Left ventricle myocardium inferior (tissue), 1 donor: ENCODE data around the gene SOCS3. TPM values are rescaled to one million over a fixed set of nuclear protein-coding genes. Genes with fewer than 3 reads are reported as not detected.

Experiments
- DNase-seq: peaks from one replicate; pipeline ENCODE4 v3.0.0-alpha.2; 2020
- H3K27ac ChIP-seq: fragments of 200-600 bp; replicated peaks from 2 replicates; pipeline ENCODE4 v1.8.0; 2021
- H3K27me3 ChIP-seq: fragments of 200-600 bp; 2 replicates; pipeline ENCODE4 v1.8.0; 2021; ENCODE audit warnings: low read depth
- H3K36me3 ChIP-seq: fragments of 200-600 bp; 2 replicates; pipeline ENCODE4 v1.8.0; 2021
- H3K4me1 ChIP-seq: fragments of 200-600 bp; 2 replicates; pipeline ENCODE4 v1.8.0; 2021
- H3K4me3 ChIP-seq: fragments of 200-600 bp; 2 replicates; pipeline ENCODE4 v1.8.0; 2021; ENCODE audit warnings: mild to moderate bottlenecking, moderate library complexity
- H3K9me3 ChIP-seq: fragments of 200-600 bp; replicated peaks from 2 replicates; pipeline ENCODE4 v1.8.0; 2021
- CTCF ChIP-seq: fragments of 200-600 bp; IDR thresholded peaks from 2 replicates; pipeline ENCODE4 v1.8.0; 2021; ENCODE audit warnings: antibody characterized with exemption, mild to moderate bottlenecking, borderline replicate concordance
- intact Hi-C: fragments of 100-400 bp; cut with micrococcal nuclease; formaldehyde crosslinking; loops from one replicate; pipeline ENCODE4 v1.11.0; 2022
- total RNA-seq: library from RNA; stranded (reverse); fragmentation: NEBNext Ultra II Directional; extraction: Animal tissue kit (Norgen Biotek cat#: 25700); gene quantifications from one replicate; pipeline ENCODE4 v1.2.1, GENCODE V29; 2021
- donor health status: DM: no; HTN: yes; CAD: no; lungs with severe emphysema.

The SOCS3 gene
- total RNA-seq, 1 donor from 2014 or later = 9.5 TPM

DNA sequence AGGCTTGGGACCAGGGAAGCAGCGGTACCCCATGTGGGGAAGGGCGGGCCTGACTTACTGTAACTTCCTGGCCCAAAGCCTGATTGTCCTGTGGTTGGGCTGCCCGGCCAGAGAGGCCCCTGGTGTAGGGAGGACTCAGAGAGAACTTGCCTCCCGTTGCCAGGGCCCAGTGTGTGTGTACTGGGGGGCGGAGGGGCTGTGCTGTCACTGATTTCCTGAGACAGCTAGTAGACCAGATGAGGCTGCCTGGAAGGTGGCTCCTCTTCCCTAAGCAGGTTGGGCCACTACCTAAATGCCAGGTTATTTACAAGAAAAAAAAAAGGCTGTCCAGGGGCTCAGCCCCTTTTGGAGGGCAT, 16.7 kb downstream of the SOCS3 start:
- Histone ChIP-seq H3K27me3 (no peaks in the 10 kb centered on the region), H3K27ac (peak overlapping the region; percentile 98), H3K36me3 (no peaks in the 10 kb centered on the region), H3K9me3 (no peaks in the 10 kb centered on the region), H3K4me3 (peak overlapping the region; percentile 65), H3K4me1 (peaks cover 55% of the 10 kb centered on the region)
- TF ChIP-seq CTCF = no peak
- intact Hi-C loops = no loop called here
- DNase-seq = peak; percentile 80

DNA sequence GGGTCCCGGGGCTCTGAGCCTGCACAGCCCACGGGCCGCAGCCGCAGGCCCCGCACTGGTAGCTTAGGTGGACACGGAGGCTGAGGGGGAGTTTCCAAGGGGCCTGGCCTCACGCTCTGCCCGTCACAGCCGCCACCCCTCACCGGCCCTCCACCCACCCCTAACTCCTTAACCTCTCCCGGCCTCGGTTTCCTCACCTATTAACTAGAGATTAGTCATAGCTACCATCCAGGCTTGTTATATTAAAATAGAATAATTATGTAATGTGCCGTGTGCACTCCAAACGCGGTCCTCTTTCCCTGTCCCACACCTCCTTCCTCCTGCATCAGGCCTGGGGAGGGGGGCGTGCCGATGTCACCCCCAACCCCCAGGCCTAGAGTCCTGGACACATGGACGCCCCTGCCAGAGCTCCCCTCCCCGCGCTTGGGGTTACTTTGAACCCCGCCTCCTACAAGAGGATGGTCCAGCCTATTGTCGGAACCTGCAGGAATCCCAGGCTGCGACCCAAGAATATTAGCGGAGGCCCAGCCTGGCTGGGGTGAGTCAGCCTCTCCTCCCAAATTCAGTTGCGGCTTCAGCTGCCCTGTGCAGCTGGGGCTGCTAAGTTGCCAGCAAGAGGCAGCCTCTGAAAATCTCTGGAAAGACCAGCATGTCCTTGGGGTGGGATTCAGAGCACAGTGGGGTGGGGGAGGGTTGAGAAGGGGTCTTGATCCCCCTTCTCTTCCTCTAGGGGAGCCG, 17.3 kb downstream of the SOCS3 start:
- Histone ChIP-seq H3K4me3 (peak overlapping the region; percentile 65), H3K27ac (peak overlapping the region; percentile 98), H3K4me1 (peaks cover 54% of the 10 kb centered on the region), H3K9me3 (no peaks in the 10 kb centered on the region), H3K27me3 (no peaks in the 10 kb centered on the region), H3K36me3 (no peaks in the 10 kb centered on the region)
- DNase-seq = peak; percentile 63
- no peak for TF ChIP-seq CTCF
- intact Hi-C loops = no loop called here

- no peaks in the 10 kb centered on the region for H3K36me3 ChIP-seq
- peaks cover 51% of the 10 kb centered on the region for H3K4me1 ChIP-seq
- intact Hi-C loops = no loop called here
- TF ChIP-seq CTCF = peak; percentile 20
- H3K4me3 ChIP-seq = peak overlapping the region; percentile 65
- peak overlapping the region; percentile 98 for H3K27ac ChIP-seq
- no peaks in the 10 kb centered on the region for H3K27me3 ChIP-seq
- H3K9me3 ChIP-seq = no peaks in the 10 kb centered on the region
- peak; percentile 85 for DNase-seq
Observed at GRCh38 chr17:78341559-78342448, 18.1 kb downstream of the SOCS3 start.

- H3K4me1 ChIP-seq = peaks cover 40% of the 10 kb centered on the region
- no peaks in the 10 kb centered on the region for H3K27me3 ChIP-seq
- no peaks in the 10 kb centered on the region for H3K9me3 ChIP-seq
- no peaks in the 10 kb centered on the region for H3K36me3 ChIP-seq
- TF ChIP-seq CTCF = no peak
- peak overlapping the region; percentile 98 for H3K27ac ChIP-seq
- DNase-seq = no peak
- no peak overlapping the region for H3K4me3 ChIP-seq
- intact Hi-C loops = no loop called here
Observed at GRCh38 chr17:78340183-78340955, 19.5 kb downstream of the SOCS3 start.

GRCh38 chr17:78338486-78339259, 21.2 kb downstream of the SOCS3 start:
- DNase-seq = no peak
- peaks cover 23% of the 10 kb centered on the region for H3K4me1 ChIP-seq
- H3K27me3 ChIP-seq = no peaks in the 10 kb centered on the region
- H3K27ac ChIP-seq = no peak overlapping the region
- intact Hi-C loops = no loop called here
- no peaks in the 10 kb centered on the region for H3K9me3 ChIP-seq
- no peaks in the 10 kb centered on the region for H3K36me3 ChIP-seq
- H3K4me3 ChIP-seq = no peak overlapping the region
- no peak for TF ChIP-seq CTCF
